GM18508 (cell line): ENCODE measurements around the gene DACT3.
"Not testable (repeated sequence)": the region's sequence is repeated elsewhere in the genome, so short reads cannot be mapped to it uniquely, and the experiment has no call there.

ENCODE experiments used
- ATAC-seq: cut with Tn5 transposase; IDR thresholded peaks from one replicate; pipeline ENCODE4 v1.9.1; 2021; ENCODE audit warnings: moderate number of reproducible peaks; ENCODE audit not compliant: insufficient read depth, unreplicated experiment

The DACT3 gene

GRCh38 chr19:46635920-46636761, 24.8 kb downstream of the DACT3 start, which contains the start of gene GNG8:
GNG8 (minus strand) TSS chr19:46636202; CDS start chr19:46634682, 1,520 bp downstream.
- no peak for ATAC-seq

- ATAC-seq, result no peak
Measured at GRCh38 chr19:46634656-46635218, 26.2 kb downstream of the DACT3 start.

DNA sequence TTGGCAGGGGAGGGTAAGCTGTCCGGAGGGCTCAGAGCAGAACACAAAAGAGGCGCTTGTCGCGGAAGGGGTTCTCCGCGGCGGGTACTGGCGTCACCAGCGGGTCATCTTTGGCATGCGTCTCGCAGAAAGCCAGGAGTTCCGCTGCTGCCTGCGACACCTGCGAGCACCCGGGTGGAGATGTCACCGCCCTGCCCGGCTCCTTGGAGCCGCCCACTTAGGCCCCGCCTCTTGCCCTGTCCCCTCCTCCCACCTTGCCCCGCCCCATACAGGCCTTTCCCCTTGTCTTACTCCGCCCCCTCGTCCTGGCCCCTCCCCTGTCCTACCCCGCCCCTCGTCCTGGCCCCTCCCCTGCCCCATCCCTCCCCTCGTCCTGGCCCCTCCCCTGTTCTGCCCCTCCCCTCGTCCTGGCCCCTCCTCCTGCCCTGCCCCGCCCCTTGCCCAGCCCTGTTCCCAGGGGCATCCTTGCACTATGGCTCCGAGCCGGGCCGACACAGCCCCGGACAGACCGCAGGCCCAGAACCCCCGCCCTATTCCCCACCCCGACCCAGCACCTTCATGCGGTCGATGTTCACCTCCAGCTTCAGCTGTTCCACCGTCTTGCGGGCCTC, 26.8 kb downstream of the DACT3 start:
- ATAC-seq, result no peak

DNA sequence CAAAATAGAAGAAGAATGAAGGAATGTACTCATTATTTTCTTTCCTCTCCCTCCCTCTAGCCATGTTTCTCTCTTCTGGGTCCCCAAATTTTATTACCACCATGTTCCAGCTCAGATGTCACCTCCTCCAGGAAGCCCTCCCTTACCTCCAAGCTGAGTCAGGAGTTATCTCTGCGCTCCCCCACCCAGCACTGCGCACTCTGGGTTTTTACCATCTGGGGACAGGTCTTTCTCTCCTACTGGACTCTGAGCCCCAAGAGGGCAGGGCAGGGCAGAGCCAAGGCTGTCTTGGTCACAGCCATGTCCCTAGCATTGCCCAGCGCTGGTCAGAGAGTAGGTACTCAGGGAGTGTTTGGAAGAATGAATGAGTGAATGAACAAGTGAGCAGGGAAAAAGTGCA, 27.9 kb downstream of the DACT3 start:
- ATAC-seq, result no peak

GRCh38 chr19:46631481-46631880, 29.5 kb downstream of the DACT3 start:
- no peak for ATAC-seq

GRCh38 chr19:46630586-46631205, 30.3 kb downstream of the DACT3 start:
- no peak for ATAC-seq

DNA sequence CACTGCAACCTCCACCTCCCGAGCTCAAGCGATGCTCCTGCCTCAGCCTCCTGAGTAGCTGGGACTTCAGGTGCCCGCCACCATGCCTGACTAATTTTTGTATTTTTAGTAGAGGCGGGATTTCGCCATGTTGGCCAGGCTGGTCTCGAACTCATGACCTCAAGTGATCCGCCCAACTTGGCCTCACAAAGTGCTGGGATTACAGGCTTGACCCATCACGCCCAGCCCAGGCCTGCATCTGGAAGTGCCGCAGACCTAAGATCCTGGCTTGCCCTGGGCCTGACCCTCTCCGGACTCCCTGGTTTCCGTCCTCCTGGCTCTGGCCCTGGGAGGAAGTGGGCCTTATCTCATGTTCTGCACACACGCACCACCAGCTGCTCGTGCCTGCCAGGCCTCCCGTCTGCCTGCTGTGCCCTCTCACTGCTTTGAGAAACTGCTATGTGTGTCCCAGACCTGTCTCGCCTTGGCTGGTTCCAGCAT, 31.4 kb downstream of the DACT3 start:
- no peak for ATAC-seq

DNA sequence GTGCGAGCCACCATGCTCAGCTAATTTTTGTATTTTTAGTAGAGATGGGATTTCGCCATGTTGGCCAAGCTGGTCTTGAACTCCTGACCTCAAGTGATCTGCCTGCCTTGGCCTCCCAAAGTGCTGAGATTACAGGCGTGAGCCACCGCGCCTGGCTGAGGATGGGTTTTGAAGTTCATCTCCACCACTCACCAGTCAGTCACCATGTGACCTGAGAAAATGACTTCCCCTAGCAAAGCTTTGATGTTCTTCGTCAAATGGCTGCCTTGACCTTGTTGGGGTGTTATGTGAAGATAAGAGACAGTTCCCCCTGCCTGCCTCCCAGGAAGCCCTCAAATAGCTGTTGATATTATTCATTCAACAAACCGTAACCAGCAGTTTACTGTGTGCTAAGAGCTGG, 32.0 kb downstream of the DACT3 start:
- ATAC-seq, result not testable (repeated sequence)

DNA sequence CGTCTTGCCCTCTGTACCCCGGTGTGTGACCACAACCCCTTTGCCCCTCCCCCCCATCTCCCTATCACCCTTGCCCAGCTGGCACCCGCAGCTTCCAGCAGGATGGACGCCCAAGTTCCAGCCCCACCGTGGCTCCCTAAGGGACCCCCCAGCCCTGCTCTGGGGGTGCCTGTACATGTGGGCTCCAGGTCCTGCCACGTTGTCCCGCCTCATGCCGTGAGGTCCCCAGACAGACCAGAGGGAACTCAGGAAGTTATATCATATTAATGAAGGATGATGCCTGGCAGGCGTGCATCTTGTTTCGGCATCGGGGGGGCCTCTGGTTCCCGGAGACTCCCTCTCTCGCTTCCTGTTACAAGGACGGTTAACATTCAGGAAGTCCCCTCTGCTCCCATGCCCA, 34.5 kb downstream of the DACT3 start:
- no peak for ATAC-seq

DNA sequence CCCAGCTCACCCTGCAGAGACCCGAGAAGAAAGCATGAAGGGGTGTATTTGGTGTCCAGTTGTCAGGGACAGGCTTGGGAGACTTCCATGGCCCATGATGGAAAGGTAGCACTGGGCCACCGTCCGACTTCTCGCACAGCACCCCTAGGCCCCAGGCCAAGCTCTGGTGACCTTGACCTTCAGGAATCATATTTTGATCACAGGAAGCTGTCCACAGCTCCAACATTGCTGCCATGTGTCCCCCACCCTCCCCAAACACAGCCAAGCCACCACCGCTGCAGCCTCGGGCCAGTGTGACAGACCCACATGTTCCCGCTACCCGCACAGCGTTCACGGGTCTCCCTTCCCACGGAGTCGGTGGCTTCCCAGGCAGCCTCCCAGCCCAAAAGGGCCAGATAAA, 35.3 kb downstream of the DACT3 start:
- no peak for ATAC-seq

- no peak for ATAC-seq
Measured at GRCh38 chr19:46624958-46625661, 35.9 kb downstream of the DACT3 start, which contains the start of gene PTGIR. PTGIR (minus strand) TSS chr19:46625089; CDS start chr19:46624225, 864 bp downstream.

GRCh38 chr19:46623915-46624502, 37.0 kb downstream of the DACT3 start:
- no peak for ATAC-seq

DNA sequence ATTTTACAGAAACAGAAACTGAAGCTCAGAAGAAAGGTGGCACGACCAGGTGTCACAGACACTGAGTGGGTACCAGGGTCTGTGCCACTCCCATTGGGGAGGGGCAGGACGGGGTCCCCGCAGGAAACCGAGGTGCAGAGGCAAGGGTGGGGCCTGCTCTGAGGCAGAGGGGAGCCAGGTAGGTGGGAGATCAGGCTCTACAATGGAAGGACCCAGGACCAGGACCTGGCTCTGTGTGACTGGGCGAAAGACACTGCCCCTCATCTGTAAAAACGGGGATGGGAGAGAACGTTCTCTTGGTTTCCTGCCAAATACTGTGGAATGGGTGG, 38.9 kb downstream of the DACT3 start:
- no peak for ATAC-seq

DNA sequence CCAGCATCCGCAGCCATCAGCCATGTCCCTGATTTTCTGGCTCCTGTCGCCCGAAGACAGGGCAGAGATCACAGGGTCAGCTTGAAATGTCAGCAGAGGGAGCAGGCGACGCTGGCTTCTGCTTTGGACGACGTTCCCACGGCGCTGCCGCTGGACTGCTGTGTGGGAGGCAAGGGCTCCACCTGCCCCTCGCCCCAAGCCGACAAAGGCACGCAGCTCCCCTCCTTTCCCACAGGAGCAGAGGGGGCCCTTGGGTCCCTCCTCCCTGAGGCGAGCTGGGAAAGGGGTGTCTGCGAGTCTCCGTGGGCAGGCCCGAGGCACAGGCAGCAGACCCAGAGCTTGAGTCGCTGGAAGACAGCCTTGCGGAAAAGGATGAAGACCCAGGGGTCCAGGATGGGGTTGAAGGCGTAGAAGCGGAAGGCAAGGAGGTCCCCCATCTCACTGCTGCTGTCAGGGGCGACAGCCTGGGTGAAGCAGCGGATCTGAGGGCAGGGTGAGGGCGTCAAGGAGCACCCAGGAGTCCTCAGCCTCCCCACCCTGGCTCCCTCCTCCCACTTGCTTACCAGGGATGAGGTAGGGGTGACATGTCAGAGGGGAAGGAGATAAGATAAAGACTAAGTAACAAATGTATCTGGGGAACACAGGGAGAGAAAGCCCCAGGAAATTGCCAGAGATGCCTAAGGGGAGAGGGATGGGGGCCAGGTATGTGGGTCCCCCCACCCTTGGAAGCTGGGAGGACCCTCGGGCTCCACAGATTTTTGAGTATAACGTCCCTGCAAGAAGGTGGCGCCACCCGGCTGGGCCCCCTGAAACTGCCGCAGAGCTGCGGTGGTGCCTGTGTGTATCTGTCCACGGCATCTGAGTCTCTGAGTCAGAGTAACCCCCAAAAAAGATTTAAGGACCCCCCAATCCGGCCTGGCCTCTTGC, 39.5 kb downstream of the DACT3 start:
- no peak for ATAC-seq

DNA sequence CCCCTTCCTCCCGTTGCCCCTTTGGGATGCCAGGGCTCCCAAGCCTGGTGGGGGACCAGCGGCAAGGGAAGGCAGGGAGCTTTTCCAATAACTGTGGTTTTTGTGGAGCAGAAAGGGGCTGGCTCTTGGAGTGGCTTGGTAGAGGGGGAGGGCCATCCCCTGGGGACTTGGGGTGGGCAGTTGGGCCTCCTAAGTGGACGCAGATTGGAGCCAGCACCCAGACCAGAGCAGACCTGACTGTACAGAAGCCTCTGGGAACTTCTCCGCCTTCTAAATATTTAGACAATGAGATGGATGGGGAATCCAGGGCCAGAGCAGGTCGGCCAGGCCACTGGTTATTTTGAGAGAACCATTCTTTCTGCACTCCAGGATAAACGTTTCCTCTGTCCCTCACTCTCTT, 40.3 kb downstream of the DACT3 start:
- no peak for ATAC-seq

- ATAC-seq, result no peak
Measured at GRCh38 chr19:46620267-46620666, 40.7 kb downstream of the DACT3 start.

DNA sequence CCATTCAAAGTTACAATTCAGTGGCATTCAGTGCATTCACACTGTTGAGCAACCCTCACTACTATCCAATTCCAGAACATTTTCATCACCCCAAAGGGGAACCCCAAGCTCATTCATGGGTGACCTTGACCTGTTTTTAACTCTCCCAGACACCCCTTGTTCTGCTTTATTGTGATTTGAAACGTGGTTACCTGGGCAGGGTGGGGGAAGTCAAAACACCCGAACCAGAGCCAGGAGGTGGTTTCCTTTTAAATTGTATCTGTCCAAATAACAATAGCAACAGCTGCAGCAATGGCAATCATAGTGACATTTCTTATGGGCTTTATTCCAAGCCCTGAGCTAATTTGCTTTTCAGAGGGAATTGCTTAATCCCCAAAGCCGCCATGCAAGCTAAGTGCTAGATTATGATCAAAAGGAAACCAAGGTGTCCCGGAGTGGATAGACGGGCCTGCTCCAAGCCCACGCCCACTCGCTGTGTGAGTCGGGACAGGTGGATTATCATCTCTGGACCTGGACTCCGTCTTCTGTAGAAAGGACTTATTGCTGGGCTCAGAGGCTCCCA, 42.2 kb downstream of the DACT3 start:
- ATAC-seq, result no peak

- no peak for ATAC-seq
Measured at GRCh38 chr19:46617601-46618000, 43.4 kb downstream of the DACT3 start.
